Measurements from ENCODE around the gene CPOX. TPM values are rescaled to one million over a fixed set of nuclear protein-coding genes. Genes with fewer than 3 reads are reported as not detected.
"Not testable (repeated sequence)": the region's sequence is repeated elsewhere in the genome, so short reads cannot be mapped to it uniquely, and the experiment has no call there.

Gene CPOX
- total and polyA plus RNA-seq, 5 donors, result 7.8 to 13.4 (median 10.5) TPM

GRCh38 chr3:98561727-98562521 lies 31.5 kb downstream of the CPOX start:
- no peak overlapping the region for H3K4me3 ChIP-seq (ENCODE audit: low read length)
- no peaks in the 10 kb centered on the region for H3K4me1 ChIP-seq (ENCODE audit: control insufficient read depth, insufficient read depth, low read length)
- ATAC-seq, result no peak
- WGBS, result 83% methylated on average over 5 of the region's 5 CpGs
- no peak overlapping the region for H3K27ac ChIP-seq (ENCODE audit: low read length)
- H3K9me3 ChIP-seq (ENCODE audit: control insufficient read depth, low read length), result no peaks in the 10 kb centered on the region
- intact Hi-C loops (cut with DNase I), result no loop called here
- DNase-seq, result no peak
- no peaks in the 10 kb centered on the region for H3K27me3 ChIP-seq (ENCODE audit: control insufficient read depth, insufficient read depth)

DNA sequence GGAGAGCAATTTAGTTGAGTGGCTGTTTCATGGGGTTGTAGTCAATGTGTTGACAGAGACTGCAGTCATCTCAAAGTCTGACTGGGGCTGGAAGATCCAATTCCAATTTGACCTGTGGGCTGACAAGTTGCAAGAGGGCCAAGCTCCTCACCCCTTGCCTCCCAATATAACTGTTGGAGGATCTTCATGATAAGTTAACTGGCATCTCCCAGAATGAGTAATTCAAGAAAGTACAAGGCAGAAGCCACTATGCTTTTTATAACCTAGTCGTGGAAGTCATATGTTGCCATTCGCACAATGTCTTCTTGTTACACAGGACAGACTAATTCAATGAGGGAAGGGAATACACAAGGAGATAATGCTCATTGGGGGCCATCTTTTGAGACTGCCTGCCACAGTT lies 32.5 kb downstream of the CPOX start:
- intact Hi-C loops (cut with DNase I), result no loop called here
- Histone ChIP-seq H3K27ac (ENCODE audit: low read length) (no peak overlapping the region), H3K4me1 (ENCODE audit: control insufficient read depth, insufficient read depth, low read length) (no peaks in the 10 kb centered on the region), H3K9me3 (ENCODE audit: control insufficient read depth, low read length) (no peaks in the 10 kb centered on the region), H3K27me3 (ENCODE audit: control insufficient read depth, insufficient read depth) (no peaks in the 10 kb centered on the region), H3K4me3 (ENCODE audit: low read length) (no peak overlapping the region)
- WGBS, result 90% methylated on average over 2 of the region's 2 CpGs
- no peak for DNase-seq
- no peak for ATAC-seq

GRCh38 chr3:98559769-98560168 lies 33.6 kb downstream of the CPOX start:
- WGBS, result 95% methylated on average over 2 of the region's 2 CpGs
- H3K4me1 ChIP-seq (ENCODE audit: control insufficient read depth, insufficient read depth, low read length); H3K27me3 ChIP-seq (ENCODE audit: control insufficient read depth, insufficient read depth); H3K27ac ChIP-seq (ENCODE audit: low read length); ATAC-seq; intact Hi-C loops (cut with DNase I); DNase-seq; H3K9me3 ChIP-seq (ENCODE audit: control insufficient read depth, low read length); H3K4me3 ChIP-seq (ENCODE audit: low read length): not testable (repeated sequence)

GRCh38 chr3:98558100-98558827 lies 35.1 kb downstream of the CPOX start:
- ATAC-seq, result no peak
- H3K4me3 ChIP-seq (ENCODE audit: low read length), result no peak overlapping the region
- H3K9me3 ChIP-seq (ENCODE audit: control insufficient read depth, low read length), result no peaks in the 10 kb centered on the region
- no peaks in the 10 kb centered on the region for H3K27me3 ChIP-seq (ENCODE audit: control insufficient read depth, insufficient read depth)
- H3K4me1 ChIP-seq (ENCODE audit: control insufficient read depth, insufficient read depth, low read length), result no peaks in the 10 kb centered on the region
- no peak overlapping the region for H3K27ac ChIP-seq (ENCODE audit: low read length)
- WGBS, result 79% methylated on average over 6 of the region's 6 CpGs
- DNase-seq, result no peak
- intact Hi-C loops (cut with DNase I), result no loop called here

- Histone ChIP-seq H3K9me3 (ENCODE audit: control insufficient read depth, low read length) (no peaks in the 10 kb centered on the region), H3K4me3 (ENCODE audit: low read length) (no peak overlapping the region), H3K4me1 (ENCODE audit: control insufficient read depth, insufficient read depth, low read length) (no peaks in the 10 kb centered on the region), H3K27ac (ENCODE audit: low read length) (no peak overlapping the region), H3K27me3 (ENCODE audit: control insufficient read depth, insufficient read depth) (no peaks in the 10 kb centered on the region)
- ATAC-seq (no peak), DNase-seq (no peak)
- WGBS, result 72% methylated on average over 4 of the region's 4 CpGs
- intact Hi-C loops (cut with DNase I), result no loop called here
These were observed 35.9 kb downstream of the CPOX start for GRCh38 chr3:98557324-98558010.

- H3K27ac ChIP-seq (ENCODE audit: low read length), result no peak overlapping the region
- no peak for ATAC-seq
- WGBS, result 83% methylated on average over 7 of the region's 7 CpGs
These were observed 37.0 kb downstream of the CPOX start for GRCh38 chr3:98556164-98557130.

GRCh38 chr3:98555025-98555379 lies 38.4 kb downstream of the CPOX start:
- no peak for ATAC-seq
- Histone ChIP-seq H3K4me3 (ENCODE audit: low read length) (no peak overlapping the region), H3K27ac (ENCODE audit: low read length) (no peak overlapping the region), H3K27me3 (ENCODE audit: control insufficient read depth, insufficient read depth) (no peaks in the 10 kb centered on the region), H3K4me1 (ENCODE audit: control insufficient read depth, insufficient read depth, low read length) (no peaks in the 10 kb centered on the region), H3K9me3 (ENCODE audit: control insufficient read depth, low read length) (no peaks in the 10 kb centered on the region)
- 77% methylated on average over 4 of the region's 4 CpGs for WGBS
- no peak for DNase-seq
- intact Hi-C loops (cut with DNase I), result no loop called here

More at GRCh38 chr3:98556164-98557130, 37.0 kb downstream of the CPOX start:
- H3K4me3 ChIP-seq (ENCODE audit: low read length), result no peak overlapping the region
- no peaks in the 10 kb centered on the region for H3K4me1 ChIP-seq (ENCODE audit: control insufficient read depth, insufficient read depth, low read length)
- intact Hi-C loops (cut with DNase I), result no loop called here
- H3K27me3 ChIP-seq (ENCODE audit: control insufficient read depth, insufficient read depth), result no peaks in the 10 kb centered on the region
- DNase-seq, result no peak
- no peaks in the 10 kb centered on the region for H3K9me3 ChIP-seq (ENCODE audit: control insufficient read depth, low read length)

- no peaks in the 10 kb centered on the region for H3K9me3 ChIP-seq (ENCODE audit: control insufficient read depth, low read length)
- H3K4me1 ChIP-seq (ENCODE audit: control insufficient read depth, insufficient read depth, low read length), result no peaks in the 10 kb centered on the region
- no peak for ATAC-seq
- H3K4me3 ChIP-seq (ENCODE audit: low read length), result no peak overlapping the region
- no peak for DNase-seq
- no peak overlapping the region for H3K27ac ChIP-seq (ENCODE audit: low read length)
- intact Hi-C loops (cut with DNase I), result no loop called here
- H3K27me3 ChIP-seq (ENCODE audit: control insufficient read depth, insufficient read depth), result no peaks in the 10 kb centered on the region
- WGBS, result 88% methylated on average over 2 of the region's 2 CpGs
These were observed 38.8 kb downstream of the CPOX start for GRCh38 chr3:98554580-98554979.

- Histone ChIP-seq H3K27ac (ENCODE audit: low read length) (no peak overlapping the region), H3K27me3 (ENCODE audit: control insufficient read depth, insufficient read depth) (no peaks in the 10 kb centered on the region), H3K4me1 (ENCODE audit: control insufficient read depth, insufficient read depth, low read length) (no peaks in the 10 kb centered on the region), H3K9me3 (ENCODE audit: control insufficient read depth, low read length) (no peaks in the 10 kb centered on the region), H3K4me3 (ENCODE audit: low read length) (no peak overlapping the region)
- intact Hi-C loops (cut with DNase I), result no loop called here
- 76% methylated on average over 2 of the region's 2 CpGs for WGBS
- no peak for ATAC-seq
- no peak for DNase-seq
These were observed 39.7 kb downstream of the CPOX start for GRCh38 chr3:98553753-98554152.

DNA sequence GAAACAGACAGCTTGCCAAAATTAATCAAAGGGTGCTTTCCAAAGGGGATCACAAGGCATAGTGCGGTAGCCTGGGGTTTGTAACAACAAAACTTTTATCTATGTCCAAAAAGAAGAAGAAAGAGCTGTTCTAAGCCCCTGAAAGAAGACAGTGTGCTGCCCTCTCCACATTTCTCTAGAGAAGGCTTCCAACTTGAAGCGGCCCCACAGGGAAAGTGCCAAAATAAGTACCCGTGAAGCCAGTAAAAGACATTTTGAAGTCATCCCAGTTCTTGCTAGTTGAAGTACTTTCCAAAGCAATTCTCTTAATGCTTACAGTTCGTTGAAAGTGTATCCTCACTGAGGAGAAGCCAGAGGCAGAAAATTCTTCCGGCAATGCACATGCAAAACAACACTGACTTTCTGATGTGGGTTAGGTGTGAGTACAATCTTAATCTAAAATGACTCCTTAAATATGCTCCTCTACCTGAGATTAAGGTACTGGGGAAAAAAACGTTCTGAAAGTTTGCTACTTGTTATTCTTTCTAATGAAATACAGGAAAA lies 40.3 kb downstream of the CPOX start:
- DNase-seq, result no peak
- ATAC-seq, result no peak
- no peaks in the 10 kb centered on the region for H3K4me1 ChIP-seq (ENCODE audit: control insufficient read depth, insufficient read depth, low read length)
- H3K4me3 ChIP-seq (ENCODE audit: low read length), result no peak overlapping the region
- 64% methylated on average over 6 of the region's 6 CpGs for WGBS
- no peaks in the 10 kb centered on the region for H3K27me3 ChIP-seq (ENCODE audit: control insufficient read depth, insufficient read depth)
- intact Hi-C loops (cut with DNase I), result no loop called here
- H3K27ac ChIP-seq (ENCODE audit: low read length), result no peak overlapping the region
- no peaks in the 10 kb centered on the region for H3K9me3 ChIP-seq (ENCODE audit: control insufficient read depth, low read length)

Data from right cardiac atrium (tissue), 5 donors.